WTC11 (cell line): ENCODE results near the gene GTF3C6. TPM values are rescaled to one million over a fixed set of nuclear protein-coding genes. Genes with fewer than 3 reads are reported as not detected.

Source experiments
- ATAC-seq: fragments of 200-7000 bp; cut with Tn5 transposase; 2 replicates; pipeline ENCODE4 v1.10.0; 2021; ENCODE audit warnings: mild to moderate bottlenecking, moderate library complexity
- CTCF ChIA-PET: fragments of 300-600 bp; sonication (Branson Sonifier 250); formaldehyde crosslinking; loops from one replicate; lab custom pipeline; 2021; ENCODE audit warnings: antibody characterized with exemption; lab: Charles Lee
- POLR2A ChIA-PET: fragments of 350-600 bp; sonication (Branson Sonifier 250); formaldehyde crosslinking; loops from one replicate; lab custom pipeline; 2021; ENCODE audit warnings: antibody characterized with exemption; lab: Charles Lee
- DNase-seq: peaks from one replicate; pipeline ENCODE4 v3.0.0; 2021; ENCODE audit warnings: low spot score
- H3K27ac Mint-ChIP-seq: 2 replicates; pipeline ENCODE4 v1.8.0; 2021; ENCODE audit warnings: mixed read lengths
- H3K27me3 Mint-ChIP-seq: 2 replicates; pipeline ENCODE4 v1.8.0; 2021; ENCODE audit warnings: low read depth, mild to moderate bottlenecking, moderate library complexity, mixed read lengths
- H3K36me3 Mint-ChIP-seq: 2 replicates; pipeline ENCODE4 v1.8.0; 2021; ENCODE audit warnings: mixed read lengths
- H3K4me1 Mint-ChIP-seq: 2 replicates; pipeline ENCODE4 v1.8.0; 2022; ENCODE audit warnings: mixed read lengths
- H3K4me3 Mint-ChIP-seq: 2 replicates; pipeline ENCODE4 v1.8.0; 2021; ENCODE audit warnings: mild to moderate bottlenecking, moderate library complexity, mixed read lengths
- H3K9me3 Mint-ChIP-seq: 2 replicates; pipeline ENCODE4 v1.8.0; 2021; ENCODE audit warnings: mixed read lengths
- ATF2 ChIP-seq: sonication (generic); formaldehyde crosslinking; IDR thresholded peaks from 2 replicates; pipeline ENCODE4 v1.8.1; 2022; ENCODE audit warnings: low read depth, missing genetic modification reagents, borderline replicate concordance
- ELF4 ChIP-seq: sonication (generic); formaldehyde crosslinking; IDR thresholded peaks from 2 replicates; pipeline ENCODE4 v1.8.1; 2022; ENCODE audit warnings: low read depth, mild to moderate bottlenecking, moderate library complexity, missing genetic modification reagents
- ETV6 ChIP-seq: sonication (generic); formaldehyde crosslinking; IDR thresholded peaks from 2 replicates; pipeline ENCODE4 v1.8.1; 2022; ENCODE audit warnings: mild to moderate bottlenecking, missing genetic modification reagents
- FOXK1 ChIP-seq: sonication (generic); formaldehyde crosslinking; IDR thresholded peaks from 2 replicates; pipeline ENCODE4 v1.8.0; 2022; ENCODE audit warnings: mild to moderate bottlenecking, moderate library complexity, missing genetic modification reagents
- FOXP1 ChIP-seq: sonication (generic); formaldehyde crosslinking; IDR thresholded peaks from 2 replicates; pipeline ENCODE4 v1.8.0; 2022; ENCODE audit warnings: missing genetic modification reagents, mild to moderate bottlenecking, moderate library complexity, borderline replicate concordance
- JAZF1 ChIP-seq: fragments of 250-450 bp; sonication (Bioruptor Pico); IDR thresholded peaks from 2 replicates; pipeline ENCODE4 v1.9.0; 2021; ENCODE audit warnings: moderate library complexity, mild to moderate bottlenecking, inconsistent platforms
- SMAD4 ChIP-seq: sonication (generic); formaldehyde crosslinking; IDR thresholded peaks from 2 replicates; pipeline ENCODE4 v1.8.0; 2022; ENCODE audit warnings: mild to moderate bottlenecking, missing genetic modification reagents
- SOX15 ChIP-seq: fragments of 250-450 bp; sonication (Bioruptor Pico); IDR thresholded peaks from 2 replicates; pipeline ENCODE4 v1.9.0; 2021; ENCODE audit warnings: mild to moderate bottlenecking
- TP53 ChIP-seq: sonication (generic); formaldehyde crosslinking; IDR thresholded peaks from 2 replicates; pipeline ENCODE4 v1.8.1; 2023; ENCODE audit warnings: mild to moderate bottlenecking, missing genetic modification reagents
- USF2 ChIP-seq: sonication (generic); formaldehyde crosslinking; IDR thresholded peaks from 2 replicates; pipeline ENCODE4 v1.8.1; 2023; ENCODE audit warnings: mild to moderate bottlenecking, missing genetic modification reagents, moderate library complexity
- ZBTB21 ChIP-seq: sonication (generic); formaldehyde crosslinking; IDR thresholded peaks from 2 replicates; pipeline ENCODE4 v1.8.1; 2023; ENCODE audit warnings: mild to moderate bottlenecking, missing genetic modification reagents, borderline replicate concordance
- ZNF121 ChIP-seq: sonication (generic); formaldehyde crosslinking; IDR thresholded peaks from 2 replicates; pipeline ENCODE4 v1.8.0; 2023; ENCODE audit warnings: missing genetic modification reagents
- ZNF396 ChIP-seq: fragments of 250-450 bp; sonication (Bioruptor Pico); IDR thresholded peaks from 2 replicates; pipeline ENCODE4 v1.8.0; 2021; ENCODE audit warnings: mild to moderate bottlenecking, moderate library complexity, borderline replicate concordance
- ZNF416 ChIP-seq: fragments of 250-450 bp; sonication (Bioruptor Pico); IDR thresholded peaks from 2 replicates; pipeline ENCODE4 v1.9.0; 2021; ENCODE audit warnings: mild to moderate bottlenecking, inconsistent platforms
- total RNA-seq: library from RNA; stranded (reverse); gene quantifications from 3 replicates; pipeline ENCODE4 v1.2.3, GENCODE V29; 2021
- TF ChIP-seq, protein P1 (sequence below): sonication (generic); formaldehyde crosslinking; conservative IDR thresholded peaks from 2 replicates; pipeline ENCODE4 v1.8.1; 2022; ENCODE audit warnings: mild to moderate bottlenecking, missing genetic modification reagents
- TF ChIP-seq, protein P2 (sequence below): sonication (generic); formaldehyde crosslinking; IDR thresholded peaks from 2 replicates; pipeline ENCODE4 v1.8.1; 2023; ENCODE audit warnings: mild to moderate bottlenecking, moderate library complexity, missing genetic modification reagents
- TF ChIP-seq, protein P3 (sequence below): sonication (generic); formaldehyde crosslinking; IDR thresholded peaks from 2 replicates; pipeline ENCODE4 v1.8.1; 2023; ENCODE audit warnings: mild to moderate bottlenecking, missing genetic modification reagents
- TF ChIP-seq, protein P4 (sequence below): sonication (generic); formaldehyde crosslinking; IDR thresholded peaks from 2 replicates; pipeline ENCODE4 v1.8.1; 2023; ENCODE audit warnings: mild to moderate bottlenecking, missing genetic modification reagents, borderline replicate concordance

The GTF3C6 gene
- total RNA-seq, 1 experiment from 2014 or later, result 69.0 TPM

- DNase-seq (no peak), ATAC-seq (no peak)
- Mint-ChIP-seq H3K4me3 (no peak overlapping the region), H3K27ac (no peak overlapping the region), H3K36me3 (no peaks in the 10 kb centered on the region), H3K4me1 (no peaks in the 10 kb centered on the region), H3K9me3 (no peaks in the 10 kb centered on the region), H3K27me3 (no peaks in the 10 kb centered on the region)
- no peak for TF ChIP-seq ATF2 (CRISPR knock-in tag)
- no peak for TF ChIP-seq FOXP1 (CRISPR knock-in tag)
- no peak for TF ChIP-seq ETV6 (CRISPR knock-in tag)
- ChIA-PET POLR2A (no interaction called here), CTCF (interaction anchor here (1.0 kb wide), 1 partner anchor 315 kb away, joined by 3 read pairs; no protein-coding TSS in a partner anchor)
These were observed 24.1 kb upstream of the GTF3C6 start for GRCh38 chr6:110934381-110934898.

DNA sequence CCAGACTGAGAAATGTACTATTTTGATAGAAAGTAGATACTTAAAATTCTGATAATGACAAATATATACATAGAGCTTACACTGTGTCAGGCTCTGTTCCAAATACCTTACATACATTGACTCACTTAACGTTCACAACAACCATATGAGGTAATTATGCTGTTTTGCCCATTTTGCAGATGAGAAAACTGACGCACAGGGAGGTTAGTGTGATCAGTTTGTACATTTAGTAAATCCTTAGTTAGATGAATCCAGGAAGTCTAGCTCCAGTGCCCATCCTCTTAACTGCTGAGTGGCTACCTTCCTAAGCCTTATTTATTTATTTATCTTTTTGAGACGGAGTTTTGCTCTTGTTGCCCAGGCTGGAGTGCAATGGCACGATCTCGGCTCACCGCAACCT, 23.3 kb upstream of the GTF3C6 start:
- ATAC-seq (no peak), DNase-seq (no peak)
- TF ChIP-seq SOX15 (CRISPR knock-in tag) (no peak), ZBTB21 (CRISPR knock-in tag) (no peak), ZNF396 (no peak), ZNF121 (no peak), JAZF1 (no peak), TP53 (CRISPR knock-in tag) (no peak), FOXK1 (CRISPR knock-in tag) (no peak), USF2 (CRISPR knock-in tag) (no peak), SMAD4 (no peak)
- TF ChIP-seq, protein P1, sequence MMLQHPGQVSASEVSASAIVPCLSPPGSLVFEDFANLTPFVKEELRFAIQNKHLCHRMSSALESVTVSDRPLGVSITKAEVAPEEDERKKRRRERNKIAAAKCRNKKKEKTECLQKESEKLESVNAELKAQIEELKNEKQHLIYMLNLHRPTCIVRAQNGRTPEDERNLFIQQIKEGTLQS (CRISPR knock-in tag), result no peak
- TF ChIP-seq, protein P2, sequence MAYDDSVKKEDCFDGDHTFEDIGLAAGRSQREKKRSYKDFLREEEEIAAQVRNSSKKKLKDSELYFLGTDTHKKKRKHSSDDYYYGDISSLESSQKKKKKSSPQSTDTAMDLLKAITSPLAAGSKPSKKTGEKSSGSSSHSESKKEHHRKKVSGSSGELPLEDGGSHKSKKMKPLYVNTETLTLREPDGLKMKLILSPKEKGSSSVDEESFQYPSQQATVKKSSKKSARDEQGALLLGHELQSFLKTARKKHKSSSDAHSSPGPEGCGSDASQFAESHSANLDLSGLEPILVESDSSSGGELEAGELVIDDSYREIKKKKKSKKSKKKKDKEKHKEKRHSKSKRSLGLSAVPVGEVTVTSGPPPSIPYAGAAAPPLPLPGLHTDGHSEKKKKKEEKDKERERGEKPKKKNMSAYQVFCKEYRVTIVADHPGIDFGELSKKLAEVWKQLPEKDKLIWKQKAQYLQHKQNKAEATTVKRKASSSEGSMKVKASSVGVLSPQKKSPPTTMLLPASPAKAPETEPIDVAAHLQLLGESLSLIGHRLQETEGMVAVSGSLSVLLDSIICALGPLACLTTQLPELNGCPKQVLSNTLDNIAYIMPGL, result no peak
- TF ChIP-seq, protein P3, sequence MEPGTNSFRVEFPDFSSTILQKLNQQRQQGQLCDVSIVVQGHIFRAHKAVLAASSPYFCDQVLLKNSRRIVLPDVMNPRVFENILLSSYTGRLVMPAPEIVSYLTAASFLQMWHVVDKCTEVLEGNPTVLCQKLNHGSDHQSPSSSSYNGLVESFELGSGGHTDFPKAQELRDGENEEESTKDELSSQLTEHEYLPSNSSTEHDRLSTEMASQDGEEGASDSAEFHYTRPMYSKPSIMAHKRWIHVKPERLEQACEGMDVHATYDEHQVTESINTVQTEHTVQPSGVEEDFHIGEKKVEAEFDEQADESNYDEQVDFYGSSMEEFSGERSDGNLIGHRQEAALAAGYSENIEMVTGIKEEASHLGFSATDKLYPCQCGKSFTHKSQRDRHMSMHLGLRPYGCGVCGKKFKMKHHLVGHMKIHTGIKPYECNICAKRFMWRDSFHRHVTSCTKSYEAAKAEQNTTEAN (CRISPR knock-in tag), result no peak
- Mint-ChIP-seq H3K4me1 (no peaks in the 10 kb centered on the region), H3K4me3 (no peak overlapping the region), H3K36me3 (no peaks in the 10 kb centered on the region), H3K27ac (no peak overlapping the region), H3K27me3 (no peaks in the 10 kb centered on the region), H3K9me3 (no peaks in the 10 kb centered on the region)
- ChIA-PET CTCF (interaction anchor here (1.0 kb wide), 1 partner anchor 316 kb away, joined by 3 read pairs; no protein-coding TSS in a partner anchor), POLR2A (no interaction called here)

- ChIA-PET POLR2A (no interaction called here), CTCF (no interaction called here)
- H3K36me3 Mint-ChIP-seq, result no peaks in the 10 kb centered on the region
- H3K4me3 Mint-ChIP-seq, result no peak overlapping the region
- no peak overlapping the region for H3K27ac Mint-ChIP-seq
- no peaks in the 10 kb centered on the region for H3K27me3 Mint-ChIP-seq
- DNase-seq, result no peak
- H3K4me1 Mint-ChIP-seq, result no peaks in the 10 kb centered on the region
- TF ChIP-seq USF2 (CRISPR knock-in tag) (no peak), ELF4 (CRISPR knock-in tag) (no peak), ZNF416 (CRISPR knock-in tag) (no peak)
- TF ChIP-seq, protein P2, result no peak
- TF ChIP-seq, protein P4, sequence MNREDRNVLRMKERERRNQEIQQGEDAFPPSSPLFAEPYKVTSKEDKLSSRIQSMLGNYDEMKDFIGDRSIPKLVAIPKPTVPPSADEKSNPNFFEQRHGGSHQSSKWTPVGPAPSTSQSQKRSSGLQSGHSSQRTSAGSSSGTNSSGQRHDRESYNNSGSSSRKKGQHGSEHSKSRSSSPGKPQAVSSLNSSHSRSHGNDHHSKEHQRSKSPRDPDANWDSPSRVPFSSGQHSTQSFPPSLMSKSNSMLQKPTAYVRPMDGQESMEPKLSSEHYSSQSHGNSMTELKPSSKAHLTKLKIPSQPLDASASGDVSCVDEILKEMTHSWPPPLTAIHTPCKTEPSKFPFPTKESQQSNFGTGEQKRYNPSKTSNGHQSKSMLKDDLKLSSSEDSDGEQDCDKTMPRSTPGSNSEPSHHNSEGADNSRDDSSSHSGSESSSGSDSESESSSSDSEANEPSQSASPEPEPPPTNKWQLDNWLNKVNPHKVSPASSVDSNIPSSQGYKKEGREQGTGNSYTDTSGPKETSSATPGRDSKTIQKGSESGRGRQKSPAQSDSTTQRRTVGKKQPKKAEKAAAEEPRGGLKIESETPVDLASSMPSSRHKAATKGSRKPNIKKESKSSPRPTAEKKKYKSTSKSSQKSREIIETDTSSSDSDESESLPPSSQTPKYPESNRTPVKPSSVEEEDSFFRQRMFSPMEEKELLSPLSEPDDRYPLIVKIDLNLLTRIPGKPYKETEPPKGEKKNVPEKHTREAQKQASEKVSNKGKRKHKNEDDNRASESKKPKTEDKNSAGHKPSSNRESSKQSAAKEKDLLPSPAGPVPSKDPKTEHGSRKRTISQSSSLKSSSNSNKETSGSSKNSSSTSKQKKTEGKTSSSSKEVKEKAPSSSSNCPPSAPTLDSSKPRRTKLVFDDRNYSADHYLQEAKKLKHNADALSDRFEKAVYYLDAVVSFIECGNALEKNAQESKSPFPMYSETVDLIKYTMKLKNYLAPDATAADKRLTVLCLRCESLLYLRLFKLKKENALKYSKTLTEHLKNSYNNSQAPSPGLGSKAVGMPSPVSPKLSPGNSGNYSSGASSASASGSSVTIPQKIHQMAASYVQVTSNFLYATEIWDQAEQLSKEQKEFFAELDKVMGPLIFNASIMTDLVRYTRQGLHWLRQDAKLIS (CRISPR knock-in tag), result no peak
- H3K9me3 Mint-ChIP-seq, result no peaks in the 10 kb centered on the region
- ATAC-seq, result no peak
These were observed 20.3 kb upstream of the GTF3C6 start for GRCh38 chr6:110938171-110938570.
